Left renal cortex interstitium (tissue), 4 donors: Measurements from ENCODE around the gene EXD3. TPM values are rescaled to one million over a fixed set of nuclear protein-coding genes. Genes with fewer than 3 reads are reported as not detected.

Source experiments
- DNase-seq, 4 donors: peaks; one replicate each; pipeline ENCODE4 v3.0.0-alpha.2; 2013; ENCODE audit warnings: low read depth in 4 of 4, low spot score in 2 of 4, missing footprints in 1 of 4
- polyA plus RNA-seq, 4 donors: library from polyadenylated mRNA; unstranded; fragments of 120-200 nt; gene quantifications; one replicate each; pipeline ENCODE4 v1.2.1, GENCODE V29; 2013; ENCODE audit not compliant: insufficient read length in 4 of 4

The EXD3 gene
- polyA plus RNA-seq, 4 donors, result 8.1 to 26.1 (median 19.7) TPM

- DNase-seq, result no peak
Observed at GRCh38 chr9:137447722-137448601, 25.0 kb upstream of the EXD3 start.

- no peak for DNase-seq
Observed at GRCh38 chr9:137446851-137447471, 24.0 kb upstream of the EXD3 start.

GRCh38 chr9:137445930-137446431 is 23.0 kb upstream of the EXD3 start:
- no peak for DNase-seq

GRCh38 chr9:137445275-137445807 is 22.4 kb upstream of the EXD3 start:
- DNase-seq, result peak in 1 of 4 donors; percentile 63

GRCh38 chr9:137444106-137444790 is 21.3 kb upstream of the EXD3 start:
- DNase-seq, result no peak

- DNase-seq, result no peak
Observed at GRCh38 chr9:137441935-137442321, 19.0 kb upstream of the EXD3 start.

- no peak for DNase-seq
Observed at GRCh38 chr9:137441289-137441934, 18.4 kb upstream of the EXD3 start, which contains the start of gene ENTPD8. Gene ENTPD8 (minus strand): TSS chr9:137441357. CDS start chr9:137438285, 3,072 bp downstream.

- no peak for DNase-seq
Observed at GRCh38 chr9:137439158-137439714, 16.3 kb upstream of the EXD3 start.

GRCh38 chr9:137438591-137439157 is 15.7 kb upstream of the EXD3 start:
- DNase-seq, result no peak

GRCh38 chr9:137437691-137438590 is 15.0 kb upstream of the EXD3 start:
- no peak for DNase-seq

GRCh38 chr9:137436761-137437600 is 14.0 kb upstream of the EXD3 start:
- DNase-seq, result no peak

- DNase-seq, result no peak
Observed at GRCh38 chr9:137435980-137436760, 13.2 kb upstream of the EXD3 start.

GRCh38 chr9:137435381-137435891 is 12.5 kb upstream of the EXD3 start:
- DNase-seq, result no peak

- DNase-seq, result no peak
Observed at GRCh38 chr9:137434498-137435380, 11.8 kb upstream of the EXD3 start.

- DNase-seq, result no peak
Observed at GRCh38 chr9:137433916-137434431, 11.0 kb upstream of the EXD3 start.
